ENCODE data around the gene SLC6A2.
A peak's percentile ranks its signal among the peaks of the same experiment; 100 is the strongest.

Gene SLC6A2

GRCh38 chr16:55678161-55678821 is 22.5 kb downstream of the SLC6A2 start:
- DNase-seq, result no peak

GRCh38 chr16:55682086-55682485 is 26.3 kb downstream of the SLC6A2 start:
- no peak for DNase-seq

DNA sequence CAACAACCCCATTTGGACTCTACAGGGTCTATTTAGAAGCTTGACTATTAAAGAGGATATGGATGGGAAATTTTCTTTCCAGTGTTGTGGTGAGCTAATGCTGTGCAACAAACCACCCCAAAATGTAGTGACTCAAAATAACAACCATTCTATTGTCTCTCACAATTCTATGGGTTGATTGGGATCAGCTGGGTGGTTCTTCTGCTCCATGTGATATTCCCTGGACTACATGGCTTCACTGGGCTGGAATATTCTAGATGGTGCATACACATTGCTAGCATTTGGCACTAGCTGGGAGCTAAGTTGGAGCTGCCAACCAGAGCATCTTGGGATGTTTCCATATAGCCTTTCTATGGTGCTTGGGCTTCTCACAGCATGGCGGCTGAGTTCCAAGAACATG is 30.2 kb downstream of the SLC6A2 start:
- DNase-seq, result no peak

DNA sequence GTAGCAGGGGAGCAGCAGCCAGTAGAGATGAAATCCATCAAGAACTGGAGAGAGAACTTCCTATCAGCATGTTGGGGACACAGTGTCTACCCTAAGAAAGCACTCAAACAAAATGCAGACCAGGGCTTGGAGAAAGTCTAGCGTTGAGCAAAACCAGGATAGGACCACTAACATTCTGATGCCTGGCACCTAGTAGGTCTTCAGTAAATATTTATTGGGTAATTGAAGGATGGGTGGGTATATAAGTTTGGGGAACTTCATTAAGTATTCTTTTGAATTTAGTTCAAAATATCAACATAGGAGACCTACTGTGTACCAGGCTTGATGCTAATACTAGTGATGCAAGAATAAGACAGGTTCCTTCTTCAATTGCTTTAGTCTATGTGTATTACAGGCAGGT is 30.9 kb downstream of the SLC6A2 start:
- no peak for DNase-seq

DNA sequence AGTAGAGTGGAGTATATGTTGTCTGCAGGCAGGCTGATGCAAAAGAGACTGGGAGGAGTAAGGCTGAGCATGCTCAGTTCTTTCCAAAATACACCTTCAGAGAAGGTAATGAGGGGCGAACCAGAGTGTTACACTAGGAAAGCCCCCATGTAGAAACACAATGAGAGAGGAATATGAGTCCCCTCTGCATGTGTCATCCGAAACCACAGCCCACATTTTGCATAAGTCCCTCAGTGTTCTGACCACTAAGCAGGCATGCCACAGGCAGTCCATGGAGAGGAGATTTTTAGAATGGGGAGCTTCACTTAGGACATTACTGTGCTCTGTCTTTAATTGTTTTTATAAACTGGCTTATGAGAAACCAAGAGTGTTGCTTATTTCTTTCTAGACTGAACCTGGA is 32.0 kb downstream of the SLC6A2 start:
- no peak for DNase-seq

- no peak for DNase-seq
Measured at GRCh38 chr16:55690841-55691240, 35.1 kb downstream of the SLC6A2 start.

- DNase-seq, result no peak
Measured at GRCh38 chr16:55691771-55692170, 36.0 kb downstream of the SLC6A2 start.

- DNase-seq, result no peak
Measured at GRCh38 chr16:55695595-55695994, 39.8 kb downstream of the SLC6A2 start.

DNA sequence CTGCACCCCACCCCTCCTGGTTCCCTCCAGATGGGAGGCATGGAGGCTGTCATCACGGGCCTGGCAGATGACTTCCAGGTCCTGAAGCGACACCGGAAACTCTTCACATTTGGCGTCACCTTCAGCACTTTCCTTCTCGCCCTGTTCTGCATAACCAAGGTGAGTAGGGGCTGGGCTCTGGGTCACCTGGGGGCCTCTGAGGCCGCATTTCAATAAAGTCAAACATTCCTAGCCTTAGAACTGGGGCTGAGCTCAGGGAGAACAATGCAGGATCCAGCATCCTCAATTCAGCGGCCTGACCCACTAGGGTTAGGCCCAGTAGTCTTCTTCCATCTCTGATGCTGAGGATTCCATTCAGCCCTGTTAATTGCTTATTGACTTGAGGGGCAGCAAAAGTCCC is 42.1 kb downstream of the SLC6A2 start:
- no peak for DNase-seq

GRCh38 chr16:55698331-55698730 is 42.5 kb downstream of the SLC6A2 start:
- no peak for DNase-seq

- DNase-seq, result no peak
Measured at GRCh38 chr16:55698946-55699345, 43.2 kb downstream of the SLC6A2 start.

DNA sequence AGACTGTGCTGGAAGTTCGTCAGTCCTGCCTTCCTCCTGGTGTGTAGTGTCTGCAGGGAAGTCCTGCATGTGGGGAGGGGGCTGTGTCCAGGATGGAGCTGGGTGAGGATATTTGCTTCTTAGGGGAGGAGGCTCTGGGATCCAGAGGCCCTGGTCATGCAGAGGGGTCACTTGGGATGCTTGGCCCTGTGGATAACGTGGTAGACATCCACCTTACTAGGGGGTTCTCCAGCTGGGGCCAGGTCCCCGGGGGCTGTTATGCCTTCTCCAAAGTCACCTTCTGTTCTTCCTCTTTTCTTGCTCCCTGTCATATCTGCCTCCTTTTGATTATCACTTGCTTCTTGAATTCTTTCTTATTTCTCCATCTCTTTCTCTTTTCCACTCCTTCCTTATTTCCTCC is 43.8 kb downstream of the SLC6A2 start:
- no peak for DNase-seq

DNA sequence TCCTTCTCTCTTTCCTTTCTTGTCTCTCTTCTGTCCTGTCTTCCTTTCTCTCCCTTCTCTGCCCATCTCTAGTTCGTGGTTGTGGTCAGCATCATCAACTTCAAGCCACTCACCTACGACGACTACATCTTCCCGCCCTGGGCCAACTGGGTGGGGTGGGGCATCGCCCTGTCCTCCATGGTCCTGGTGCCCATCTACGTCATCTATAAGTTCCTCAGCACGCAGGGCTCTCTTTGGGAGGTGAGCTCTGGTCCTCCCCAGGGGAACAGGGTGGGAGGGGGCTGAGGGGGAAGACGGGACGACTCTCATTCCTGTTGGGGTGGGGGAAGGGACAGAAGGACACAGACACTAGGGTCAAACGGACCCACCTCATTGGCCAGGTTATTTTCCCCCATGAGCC is 44.3 kb downstream of the SLC6A2 start:
- no peak for DNase-seq

GRCh38 chr16:55700961-55701360 is 45.2 kb downstream of the SLC6A2 start:
- no peak for DNase-seq

- peak; percentile 10 for DNase-seq
Measured at GRCh38 chr16:55701442-55702319, 45.9 kb downstream of the SLC6A2 start.

DNA sequence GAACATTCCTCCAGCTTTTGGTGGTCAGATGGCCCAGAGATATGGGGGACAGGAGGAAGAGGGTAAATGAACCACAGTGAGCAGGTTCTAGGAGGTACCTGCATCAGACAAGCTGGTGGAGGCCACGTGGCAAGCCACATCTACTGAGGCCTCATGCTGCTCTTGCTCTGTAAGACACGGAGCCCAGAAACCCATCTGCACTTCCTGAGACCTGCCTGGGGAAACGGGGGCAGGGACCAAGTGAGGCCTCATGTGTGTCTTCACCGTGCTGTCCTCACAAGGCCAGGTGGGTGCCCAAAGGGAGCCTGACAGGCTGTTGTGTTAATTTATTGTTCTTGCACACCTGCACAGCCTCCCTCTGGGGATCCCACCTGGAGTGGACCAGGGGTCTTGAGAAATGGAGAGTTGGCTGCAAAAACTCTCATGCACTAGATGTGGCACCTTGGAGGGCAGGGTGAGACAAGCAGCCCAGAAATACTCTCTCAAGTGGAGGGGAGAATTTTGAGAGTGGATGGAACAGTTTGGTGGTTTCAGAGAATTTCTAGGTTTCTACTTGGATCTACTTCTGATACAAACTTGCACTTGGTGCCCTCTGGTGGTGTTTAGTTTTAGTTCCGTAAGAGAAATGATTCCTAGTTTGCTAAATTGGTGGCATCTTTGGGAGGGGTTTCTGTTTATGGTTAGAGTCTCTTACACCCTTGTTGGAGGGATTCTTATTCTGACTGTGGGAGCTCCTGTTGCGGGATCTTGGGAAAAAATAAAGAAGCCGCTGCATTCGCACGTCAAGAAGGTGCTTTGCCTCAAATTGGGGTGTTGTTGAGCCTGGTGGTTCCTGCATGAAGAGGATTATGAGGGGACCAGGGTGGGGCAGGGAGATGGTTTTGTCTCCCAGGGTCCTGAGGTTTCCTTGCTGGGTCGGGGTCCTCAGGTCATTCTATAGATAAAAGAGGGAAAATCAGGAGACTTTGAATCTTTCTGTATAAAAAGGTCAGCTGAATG is 47.5 kb downstream of the SLC6A2 start:
- peak; percentile 12 for DNase-seq

DNA sequence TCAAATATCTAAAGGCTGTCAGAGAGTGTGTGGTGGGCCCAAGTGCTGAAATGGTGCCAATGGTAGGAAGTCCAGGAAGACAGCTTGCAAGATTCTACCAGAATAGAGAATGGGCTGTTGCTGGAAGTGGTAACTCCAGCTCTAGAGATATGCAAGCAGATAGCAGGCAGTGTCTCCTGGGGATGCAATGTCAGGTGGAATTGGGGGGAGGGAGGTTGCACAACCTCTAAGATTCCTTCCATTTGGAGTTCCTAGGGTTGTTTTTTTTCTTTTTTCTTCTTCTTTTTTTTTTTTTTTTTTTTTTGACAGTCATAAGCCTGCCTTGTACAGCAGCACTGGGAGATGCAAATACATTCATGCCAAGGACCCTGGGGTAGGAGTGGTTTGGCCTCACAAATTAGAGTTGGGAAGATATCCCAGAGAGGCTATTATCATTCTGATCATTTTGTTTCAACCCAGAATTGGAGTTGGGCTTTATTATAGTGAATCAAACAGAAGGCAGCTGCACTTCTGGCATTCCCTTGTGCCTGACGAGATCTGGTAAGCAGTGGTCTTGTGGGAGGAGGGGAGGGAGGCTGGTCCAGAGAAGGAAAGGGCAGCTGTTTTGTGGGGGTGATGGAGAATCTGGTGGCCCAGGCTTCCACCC is 51.1 kb downstream of the SLC6A2 start:
- no peak for DNase-seq

DNA sequence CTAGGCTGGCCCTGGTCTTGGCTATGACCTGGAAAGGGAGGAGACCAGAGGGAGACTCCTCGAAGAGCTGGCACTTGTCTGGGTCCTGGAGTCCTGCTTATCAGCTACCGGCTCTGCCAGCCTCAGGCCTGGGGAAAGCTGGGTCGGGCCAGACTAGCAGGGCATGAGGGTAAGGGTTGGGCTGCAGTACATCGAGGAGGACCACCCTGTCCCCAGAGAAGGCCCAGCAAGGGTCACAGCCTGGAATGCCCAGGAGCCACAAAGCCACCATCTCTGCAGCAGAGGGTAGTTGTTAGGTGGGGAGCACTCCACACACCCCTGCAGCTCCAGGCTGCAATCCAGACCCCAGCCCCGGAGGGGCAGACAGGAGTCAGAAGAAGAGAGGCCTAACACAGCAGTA is 54.0 kb downstream of the SLC6A2 start:
- DNase-seq, result no peak

DNA sequence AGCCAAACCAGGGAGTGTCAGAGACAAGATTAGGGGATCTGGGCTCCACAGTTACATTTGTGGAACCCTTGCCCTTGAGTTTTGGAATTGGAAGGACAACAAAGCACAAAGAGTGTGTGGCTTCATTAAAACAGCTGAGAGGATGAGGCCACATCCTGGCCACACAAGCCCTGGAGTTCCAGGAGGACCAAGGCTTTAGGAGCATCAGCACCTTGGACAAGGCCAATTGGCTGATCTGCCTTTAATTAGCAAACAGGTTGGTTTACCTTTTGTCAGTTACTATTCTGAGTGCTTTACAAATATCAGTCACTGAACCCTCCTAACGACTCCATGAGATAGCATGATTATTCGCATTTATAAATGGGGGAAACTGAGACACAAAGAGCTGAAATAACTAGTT is 54.7 kb downstream of the SLC6A2 start:
- DNase-seq, result no peak

GRCh38 chr16:55711959-55712876 is 56.4 kb downstream of the SLC6A2 start:
- DNase-seq, result peak; percentile 56

DNA sequence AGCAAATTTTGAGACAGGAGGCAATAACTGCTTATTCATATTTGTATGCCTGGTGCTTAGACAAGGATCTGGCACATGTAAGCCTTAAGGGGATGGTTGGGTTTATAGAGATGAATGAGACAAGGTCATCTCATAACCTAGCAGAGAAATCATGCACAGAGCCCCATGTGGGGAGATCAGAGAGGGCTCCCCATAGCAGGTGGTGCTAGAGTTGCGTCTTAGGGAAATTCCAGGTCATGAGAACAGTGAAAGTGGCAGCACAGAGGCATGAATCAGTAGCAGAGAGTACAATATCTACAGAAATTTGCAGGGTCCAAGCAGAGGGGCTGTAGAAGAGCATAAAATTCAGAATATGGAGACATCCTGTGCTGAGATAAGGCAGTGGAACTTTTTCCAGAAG is 57.3 kb downstream of the SLC6A2 start:
- DNase-seq, result no peak

GRCh38 chr16:55717326-55717725 is 61.5 kb downstream of the SLC6A2 start:
- no peak for DNase-seq
